ENCODE data around the gene CST7. TPM values are rescaled to one million over a fixed set of nuclear protein-coding genes. Genes with fewer than 3 reads are reported as not detected.
"Not testable (repeated sequence)": the region's sequence is repeated elsewhere in the genome, so short reads cannot be mapped to it uniquely, and the experiment has no call there.

CST7 gene
- total RNA-seq, 1 experiment from 2014 or later: not detected

GRCh38 chr20:25000268-25000801 lies 51.3 kb downstream of the CST7 start:
- Histone ChIP-seq H3K4me3 (ENCODE audit: insufficient read depth, low read depth, low read length) (no peak overlapping the region), H3K36me3 (replicated peaks; ENCODE audit: control insufficient read depth, insufficient read depth, low read length) (no peaks in the 10 kb centered on the region), H3K27me3 (ENCODE audit: control insufficient read depth, insufficient read depth, low read length) (peaks cover 2% of the 10 kb centered on the region; the same call in 1 of the 2 replicates)
- no peak for DNase-seq

DNA sequence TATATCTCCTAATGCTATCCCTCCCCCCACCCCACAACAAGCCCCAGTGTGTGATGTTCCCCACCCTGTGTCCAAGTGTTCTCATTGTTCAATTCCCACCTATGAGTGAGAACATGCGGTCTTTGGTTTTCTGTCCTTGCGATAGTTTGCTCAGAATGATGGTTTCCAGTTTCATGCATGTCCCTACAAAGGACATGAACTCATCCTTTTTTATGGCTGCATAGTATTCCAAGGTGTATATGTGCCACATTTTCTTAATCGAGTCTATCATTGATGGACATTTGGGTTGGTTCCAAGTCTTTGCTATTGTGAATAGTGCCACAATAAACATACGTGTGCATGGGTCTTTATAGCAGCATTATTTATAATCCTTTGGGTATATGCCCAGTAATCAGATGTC lies 52.3 kb downstream of the CST7 start:
- not testable (repeated sequence) for DNase-seq; H3K36me3 ChIP-seq (replicated peaks; ENCODE audit: control insufficient read depth, insufficient read depth, low read length); H3K27me3 ChIP-seq (ENCODE audit: control insufficient read depth, insufficient read depth, low read length); H3K4me3 ChIP-seq (ENCODE audit: insufficient read depth, low read depth, low read length)

DNA sequence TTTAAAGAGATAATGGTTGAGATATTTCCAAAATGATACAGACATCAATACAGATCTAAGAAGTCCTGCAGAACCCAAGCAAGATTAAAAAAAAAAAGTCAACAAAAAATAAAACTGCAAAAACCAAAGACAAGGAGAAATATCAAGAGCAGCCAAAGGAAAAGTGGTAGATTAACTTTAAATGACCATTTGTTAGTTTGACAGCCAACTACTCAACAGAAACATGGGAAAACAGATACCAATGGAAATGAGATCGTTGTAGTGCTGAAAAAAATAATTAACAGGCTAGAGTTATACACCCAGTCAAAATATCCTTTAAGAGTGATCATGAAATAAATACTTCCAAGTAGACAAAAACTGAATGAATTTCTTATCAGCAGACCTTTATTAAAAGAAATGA lies 53.9 kb downstream of the CST7 start:
- H3K27me3 ChIP-seq (ENCODE audit: control insufficient read depth, insufficient read depth, low read length): peaks cover 2% of the 10 kb centered on the region; the same call in 1 of the 2 replicates
- no peaks in the 10 kb centered on the region for H3K36me3 ChIP-seq (replicated peaks; ENCODE audit: control insufficient read depth, insufficient read depth, low read length)
- DNase-seq: no peak
- no peak overlapping the region for H3K4me3 ChIP-seq (ENCODE audit: insufficient read depth, low read depth, low read length)

- DNase-seq: no peak
- Histone ChIP-seq H3K27me3 (ENCODE audit: control insufficient read depth, insufficient read depth, low read length) (no peaks in the 10 kb centered on the region), H3K4me3 (ENCODE audit: insufficient read depth, low read depth, low read length) (no peak overlapping the region), H3K36me3 (replicated peaks; ENCODE audit: control insufficient read depth, insufficient read depth, low read length) (no peaks in the 10 kb centered on the region)
These were observed 56.2 kb downstream of the CST7 start for GRCh38 chr20:25005220-25005619.

DNA sequence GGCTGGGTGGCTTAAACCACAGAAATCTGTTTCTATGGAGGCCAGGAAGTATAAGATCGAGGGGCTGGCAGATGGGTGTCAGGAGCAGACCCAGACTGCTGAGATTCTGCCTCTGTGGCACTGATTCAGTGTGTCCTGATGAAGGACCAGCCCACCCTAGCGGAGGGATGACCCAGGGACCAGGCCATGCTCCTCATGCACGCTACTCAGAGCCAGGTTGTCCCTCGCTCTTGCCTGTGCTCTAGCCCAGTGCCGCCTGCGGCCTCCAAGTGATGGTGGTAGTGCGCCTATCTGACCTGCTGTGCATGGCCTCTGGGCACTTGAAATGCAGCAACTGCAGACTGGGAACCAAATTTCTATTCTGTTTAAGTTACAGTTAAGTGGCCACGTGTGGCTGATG lies 56.6 kb downstream of the CST7 start:
- DNase-seq: no peak
- no peak overlapping the region for H3K4me3 ChIP-seq (ENCODE audit: insufficient read depth, low read depth, low read length)
- H3K36me3 ChIP-seq (replicated peaks; ENCODE audit: control insufficient read depth, insufficient read depth, low read length): no peaks in the 10 kb centered on the region
- H3K27me3 ChIP-seq (ENCODE audit: control insufficient read depth, insufficient read depth, low read length): no peaks in the 10 kb centered on the region

DNA sequence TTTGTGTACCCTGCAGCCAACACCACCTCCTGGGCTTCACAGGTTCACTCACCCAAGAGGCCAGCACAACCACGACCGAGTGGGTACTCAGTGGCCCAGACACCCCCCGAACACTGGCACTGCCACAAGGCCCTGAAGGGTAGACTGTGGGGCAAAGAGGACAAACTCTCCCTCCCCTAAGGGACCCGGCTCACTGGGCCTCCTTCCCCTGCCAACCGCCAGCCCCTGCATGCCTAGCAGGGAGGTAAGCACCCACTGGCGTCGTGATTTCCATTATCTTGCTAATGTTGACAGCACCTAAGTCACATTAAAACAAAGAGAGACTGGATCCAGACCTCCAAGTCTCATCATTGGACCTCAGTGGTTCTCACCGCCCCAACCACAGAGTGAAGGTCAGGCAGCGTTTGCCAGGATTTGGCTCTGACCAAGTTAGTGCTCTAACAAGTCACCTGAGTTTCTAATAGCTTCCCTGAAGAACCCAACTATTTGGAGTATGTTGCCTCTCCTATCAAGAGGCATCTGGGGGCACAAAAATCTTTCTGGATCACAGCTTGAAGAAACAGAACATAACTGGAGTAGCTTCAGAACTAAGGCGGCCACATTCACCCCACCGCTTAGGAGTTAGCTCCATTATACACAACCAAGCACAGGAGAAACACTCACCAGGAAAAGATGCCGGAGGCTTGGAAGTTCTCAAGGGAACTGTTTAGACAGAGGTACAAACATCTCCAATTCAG lies 57.5 kb downstream of the CST7 start:
- H3K4me3 ChIP-seq (ENCODE audit: insufficient read depth, low read depth, low read length): no peak overlapping the region
- no peaks in the 10 kb centered on the region for H3K36me3 ChIP-seq (replicated peaks; ENCODE audit: control insufficient read depth, insufficient read depth, low read length)
- no peak for DNase-seq
- no peaks in the 10 kb centered on the region for H3K27me3 ChIP-seq (ENCODE audit: control insufficient read depth, insufficient read depth, low read length)

- H3K36me3 ChIP-seq (replicated peaks; ENCODE audit: control insufficient read depth, insufficient read depth, low read length): no peaks in the 10 kb centered on the region
- DNase-seq: no peak
- no peaks in the 10 kb centered on the region for H3K27me3 ChIP-seq (ENCODE audit: control insufficient read depth, insufficient read depth, low read length)
- no peak overlapping the region for H3K4me3 ChIP-seq (ENCODE audit: insufficient read depth, low read depth, low read length)
These were observed 58.6 kb downstream of the CST7 start for GRCh38 chr20:25007491-25008305.

DNA sequence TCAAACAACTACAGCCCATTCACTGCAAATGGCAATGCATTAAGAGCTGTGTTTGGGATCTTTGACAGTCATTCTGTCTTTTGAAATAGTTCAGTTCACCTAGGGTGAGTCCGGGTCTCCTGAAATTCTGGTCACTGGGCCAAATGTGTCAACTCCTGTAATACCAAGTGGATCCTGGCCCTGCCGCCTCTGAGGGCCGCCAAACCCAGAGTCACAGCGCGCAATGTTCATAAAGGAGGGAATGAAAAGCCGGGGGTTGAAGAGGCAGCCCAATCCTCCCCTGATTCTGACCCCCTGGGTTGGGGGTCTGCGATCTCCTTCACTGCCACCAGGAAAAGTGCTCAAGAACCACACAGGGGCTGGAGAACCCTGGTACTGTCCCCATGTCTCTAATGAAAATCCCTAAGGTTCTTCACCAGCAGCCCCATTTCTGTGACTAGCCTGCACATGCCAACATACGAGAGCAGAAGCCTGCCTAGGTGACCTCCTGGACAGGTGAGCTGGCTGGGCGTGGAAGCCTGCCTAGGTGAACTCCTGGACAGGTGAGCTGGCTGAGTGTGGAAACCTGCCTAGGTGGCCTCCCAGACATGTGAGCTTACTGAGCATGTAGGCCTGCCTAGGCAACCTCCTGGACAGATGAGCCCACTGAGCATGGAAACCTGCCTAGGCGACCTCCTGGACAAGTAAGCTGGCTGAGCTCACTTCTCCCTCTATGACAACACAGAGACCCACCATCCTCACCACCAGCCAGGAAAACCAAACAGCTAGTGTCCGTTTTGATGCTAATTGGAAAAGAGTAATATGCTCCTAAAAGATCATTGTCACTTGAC lies 59.5 kb downstream of the CST7 start:
- no peaks in the 10 kb centered on the region for H3K36me3 ChIP-seq (replicated peaks; ENCODE audit: control insufficient read depth, insufficient read depth, low read length)
- no peak for DNase-seq
- H3K4me3 ChIP-seq (ENCODE audit: insufficient read depth, low read depth, low read length): no peak overlapping the region
- no peaks in the 10 kb centered on the region for H3K27me3 ChIP-seq (ENCODE audit: control insufficient read depth, insufficient read depth, low read length)

Other genes with a start within 250 kb of the CST7 start
- gene APMAP, start 43.5 kb downstream of the CST7 start, total RNA-seq (2014; rRNA removed; shearing (Covaris generic)): 63.5 and 69.0 TPM in 2 replicates
- gene ACSS1, start 108.9 kb downstream of the CST7 start, total RNA-seq (2014; rRNA removed; shearing (Covaris generic)): not detected in 2 replicates
- gene VSX1, start 132.9 kb downstream of the CST7 start, total RNA-seq (2014; rRNA removed; shearing (Covaris generic)): not detected in 2 replicates
- 45.4 and 51.2 TPM in 2 replicates for gene ENTPD6, start 246.4 kb downstream of the CST7 start, total RNA-seq (2014; rRNA removed; shearing (Covaris generic))

Measured in H7 (cell line).